Right renal cortex interstitium (tissue), 3 donors: ENCODE measurements around the gene HK2. TPM values are rescaled to one million over a fixed set of nuclear protein-coding genes. Genes with fewer than 3 reads are reported as not detected.
"Not testable (repeated sequence)": the region's sequence is repeated elsewhere in the genome, so short reads cannot be mapped to it uniquely, and the experiment has no call there.

Source experiments
- DNase-seq, 3 donors: peaks; one replicate each; pipeline ENCODE4 v3.0.0-alpha.2; 2013; ENCODE audit warnings: low read depth in 3 of 3, low spot score in 2 of 3
- polyA plus RNA-seq, 3 donors: library from polyadenylated mRNA; unstranded; fragments of 120-200 nt; gene quantifications; one replicate each; pipeline ENCODE4 v1.2.1, GENCODE V29; 2013; ENCODE audit not compliant: insufficient read length in 3 of 3

Gene HK2
- 10 to 100 TPM; 10.1 to 11.6 (median 10.6) TPM for polyA plus RNA-seq

DNA sequence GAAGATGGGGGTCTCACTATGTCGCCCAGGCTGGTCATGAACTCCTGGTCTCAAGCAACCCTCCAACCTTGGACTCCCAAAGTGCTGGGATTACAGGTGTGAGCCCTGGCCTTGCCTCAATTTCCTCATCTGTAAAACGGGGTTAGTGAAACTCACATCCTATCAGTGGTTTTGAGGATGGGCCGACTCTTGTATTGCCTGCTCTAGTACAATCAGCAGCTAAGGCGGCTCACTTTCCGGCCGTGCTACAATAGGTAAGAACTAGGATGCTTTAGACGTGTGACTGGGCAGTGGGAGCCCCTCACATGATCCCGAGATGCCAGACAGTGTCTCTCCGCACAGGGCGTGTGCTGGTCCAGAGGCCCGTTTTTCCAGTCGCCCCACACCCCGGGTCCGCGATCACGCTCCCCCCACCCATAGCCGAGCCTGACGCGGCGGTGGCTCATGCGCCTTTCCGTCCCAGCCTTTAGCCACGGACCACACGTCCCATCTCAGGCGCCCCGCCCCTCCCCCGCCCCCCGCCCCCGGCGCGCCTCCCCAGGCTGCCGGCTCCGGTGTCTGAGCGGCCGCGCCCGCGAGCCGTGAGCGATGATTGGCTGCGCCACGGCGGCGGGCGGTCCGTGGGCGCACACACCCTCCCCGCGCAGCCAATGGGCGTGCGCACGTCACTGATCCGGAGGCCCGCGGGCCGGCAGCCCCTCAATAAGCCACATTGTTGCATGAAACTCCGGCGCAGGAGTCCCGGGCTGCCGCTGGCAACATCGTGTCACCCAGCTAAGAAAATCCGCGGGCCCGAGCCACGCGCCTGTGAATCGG lies at the start of gene HK2:
HK2 (plus strand) TSS at position 710 of the 816 bp plus-strand sequence. CDS start 454 bp downstream, outside the sequence.
- peak in 2 of 3 donors; percentile 69 to 72 for DNase-seq

DNA sequence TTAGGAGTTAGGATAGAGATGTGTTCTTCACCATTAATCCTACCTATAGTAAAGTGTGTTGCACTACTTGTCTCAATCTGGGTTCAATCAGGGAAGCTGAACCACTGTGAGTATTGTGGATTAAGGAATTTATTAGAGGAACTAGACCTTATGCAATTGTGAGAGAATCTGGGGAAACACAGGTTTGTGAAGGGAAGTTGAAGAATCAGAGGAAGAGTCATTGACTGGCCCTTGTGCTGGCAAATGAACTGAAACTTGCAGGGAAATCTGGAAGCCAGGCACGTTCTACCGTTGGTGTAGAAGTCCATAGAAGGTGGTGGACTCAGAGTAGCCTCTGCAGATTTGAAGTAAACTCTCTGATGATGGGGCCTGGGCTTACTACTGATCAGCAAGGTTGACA lies 44.7 kb upstream of the HK2 start:
- no peak for DNase-seq

DNA sequence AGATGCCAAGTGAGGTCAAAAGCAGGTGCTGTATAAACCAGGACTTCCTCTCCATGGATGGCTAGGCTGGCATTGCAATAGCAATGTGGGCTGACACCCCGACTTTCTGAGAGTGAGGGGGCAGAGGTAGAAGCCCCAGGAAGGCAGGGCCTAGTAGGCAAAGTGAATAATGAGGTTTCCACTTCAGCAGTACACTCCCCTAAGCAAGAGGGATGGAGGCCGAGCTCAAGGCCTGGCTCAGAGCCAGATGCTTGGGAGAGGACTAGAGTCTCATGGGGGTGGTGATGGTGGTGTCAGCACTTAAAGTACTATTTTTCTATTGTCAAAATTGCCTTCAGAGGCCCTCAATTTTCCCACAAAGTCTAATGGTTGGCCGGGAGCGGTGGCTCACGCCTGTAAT lies 41.6 kb upstream of the HK2 start:
- no peak for DNase-seq

DNA sequence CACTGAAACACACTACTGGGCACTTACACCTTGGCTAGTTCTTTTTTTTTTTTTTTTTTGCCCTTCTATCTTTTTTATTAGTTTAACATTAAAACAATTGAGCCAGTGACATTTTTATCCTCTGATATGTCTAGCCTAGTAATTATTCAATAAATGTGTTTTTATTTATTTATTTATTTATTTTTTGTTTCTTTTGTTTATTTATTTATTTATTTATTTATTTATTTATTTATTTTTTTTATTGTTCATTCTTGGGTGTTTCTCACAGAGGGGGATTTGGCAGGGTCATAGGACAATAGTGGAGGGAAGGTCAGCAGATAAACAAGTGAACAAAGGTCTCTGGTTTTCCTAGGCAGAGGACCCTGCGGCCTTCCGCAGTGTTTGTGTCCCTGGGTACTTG lies 39.0 kb upstream of the HK2 start:
- not testable (repeated sequence) for DNase-seq

GRCh38 chr2:74806355-74806839 lies 27.5 kb upstream of the HK2 start:
- no peak for DNase-seq

DNA sequence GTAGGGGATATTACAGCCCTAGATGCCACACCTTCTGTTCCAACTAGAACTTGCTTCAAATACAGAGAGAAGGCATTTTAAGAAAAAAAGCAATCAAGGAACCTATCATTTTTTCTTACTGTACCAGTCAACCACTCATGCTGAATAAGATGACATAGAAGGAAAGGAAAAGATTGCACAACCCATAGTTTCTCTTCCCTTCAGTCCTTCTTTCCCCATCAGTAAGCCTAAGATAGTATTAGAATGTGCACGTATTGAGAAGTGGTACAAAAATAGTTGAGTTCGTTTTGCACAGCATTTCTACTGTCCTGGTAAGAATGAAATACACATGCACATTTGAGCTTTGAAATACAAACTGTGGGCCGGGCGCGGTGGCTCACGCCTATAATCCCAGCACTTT lies 27.0 kb upstream of the HK2 start:
- DNase-seq = no peak

DNA sequence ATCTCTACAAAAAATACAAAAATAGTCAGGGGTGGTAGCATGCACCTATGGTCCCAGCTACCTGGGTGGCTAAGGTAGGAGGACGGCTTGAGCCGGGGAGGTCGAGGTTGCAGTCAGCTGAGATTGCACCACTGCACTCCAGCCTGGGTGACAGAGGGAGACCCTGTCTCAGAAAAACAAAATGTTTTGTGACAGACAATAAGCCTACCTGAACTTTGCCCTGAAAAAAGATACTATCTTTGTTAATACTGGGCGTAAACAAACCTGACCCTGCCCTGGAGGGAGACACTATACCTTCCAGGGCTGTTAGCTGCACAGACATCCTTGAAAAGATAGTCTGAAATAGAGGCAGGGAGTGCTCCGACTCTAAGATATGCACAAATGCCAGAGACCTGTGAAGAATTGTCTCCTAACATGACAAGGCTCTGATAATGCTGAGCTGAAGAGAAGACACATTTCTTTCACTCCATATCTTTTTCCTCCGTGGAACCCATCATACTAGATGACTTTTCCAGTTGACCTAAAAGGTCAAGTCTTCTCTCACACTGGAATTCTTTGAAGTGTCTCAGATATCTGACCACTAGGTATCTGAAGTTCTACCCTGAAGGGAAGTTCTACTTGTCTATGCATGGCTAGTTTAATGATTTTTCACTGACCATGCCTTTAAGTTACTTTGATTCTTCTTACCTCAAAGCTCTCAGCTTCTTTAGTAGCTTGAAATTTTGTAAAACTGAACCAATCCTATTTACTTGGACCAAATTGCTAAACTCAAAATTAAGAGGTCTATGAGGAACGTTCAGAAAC lies 20.9 kb upstream of the HK2 start:
- no peak for DNase-seq

DNA sequence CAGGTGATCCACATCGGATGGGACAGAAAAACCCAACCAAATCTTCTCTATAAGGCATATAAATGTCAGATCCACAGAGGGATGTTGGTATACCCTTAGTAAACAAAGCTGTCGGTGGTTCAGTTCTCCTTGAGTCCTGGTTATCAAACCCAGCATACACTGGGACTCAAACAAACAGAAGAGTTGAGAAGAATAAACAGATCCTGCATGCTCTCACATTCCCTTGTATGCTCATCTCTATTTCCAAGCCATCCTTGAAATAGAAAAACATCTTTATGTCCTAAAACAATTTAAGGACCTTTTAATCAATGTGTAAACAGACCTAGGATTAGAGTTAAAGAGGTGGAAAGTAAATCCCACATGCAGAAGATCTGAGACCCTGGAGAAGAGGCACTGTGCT lies 19.8 kb upstream of the HK2 start:
- no peak for DNase-seq

- DNase-seq = no peak
These were observed 18.0 kb upstream of the HK2 start for GRCh38 chr2:74815941-74816340.

GRCh38 chr2:74816540-74817303 lies 17.2 kb upstream of the HK2 start:
- no peak for DNase-seq

DNA sequence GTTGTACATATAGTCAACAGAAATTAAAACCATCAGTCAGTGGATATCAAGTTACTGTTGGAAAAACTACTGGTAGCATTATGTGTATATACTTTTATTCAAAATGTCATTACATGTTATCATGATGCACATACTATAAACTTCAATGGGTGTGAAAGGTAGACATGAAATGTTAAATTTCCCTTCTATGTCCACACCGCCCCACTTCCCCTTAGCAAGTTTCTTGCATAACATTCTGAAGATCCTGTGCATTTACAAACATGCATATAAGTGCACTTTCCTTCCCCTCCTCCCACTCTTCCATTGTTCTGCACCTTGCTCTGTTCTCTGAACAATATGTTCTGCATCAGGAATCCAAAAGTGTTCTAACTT lies 16.6 kb upstream of the HK2 start:
- DNase-seq = no peak

- no peak for DNase-seq
These were observed 14.2 kb upstream of the HK2 start for GRCh38 chr2:74819702-74820101.

DNA sequence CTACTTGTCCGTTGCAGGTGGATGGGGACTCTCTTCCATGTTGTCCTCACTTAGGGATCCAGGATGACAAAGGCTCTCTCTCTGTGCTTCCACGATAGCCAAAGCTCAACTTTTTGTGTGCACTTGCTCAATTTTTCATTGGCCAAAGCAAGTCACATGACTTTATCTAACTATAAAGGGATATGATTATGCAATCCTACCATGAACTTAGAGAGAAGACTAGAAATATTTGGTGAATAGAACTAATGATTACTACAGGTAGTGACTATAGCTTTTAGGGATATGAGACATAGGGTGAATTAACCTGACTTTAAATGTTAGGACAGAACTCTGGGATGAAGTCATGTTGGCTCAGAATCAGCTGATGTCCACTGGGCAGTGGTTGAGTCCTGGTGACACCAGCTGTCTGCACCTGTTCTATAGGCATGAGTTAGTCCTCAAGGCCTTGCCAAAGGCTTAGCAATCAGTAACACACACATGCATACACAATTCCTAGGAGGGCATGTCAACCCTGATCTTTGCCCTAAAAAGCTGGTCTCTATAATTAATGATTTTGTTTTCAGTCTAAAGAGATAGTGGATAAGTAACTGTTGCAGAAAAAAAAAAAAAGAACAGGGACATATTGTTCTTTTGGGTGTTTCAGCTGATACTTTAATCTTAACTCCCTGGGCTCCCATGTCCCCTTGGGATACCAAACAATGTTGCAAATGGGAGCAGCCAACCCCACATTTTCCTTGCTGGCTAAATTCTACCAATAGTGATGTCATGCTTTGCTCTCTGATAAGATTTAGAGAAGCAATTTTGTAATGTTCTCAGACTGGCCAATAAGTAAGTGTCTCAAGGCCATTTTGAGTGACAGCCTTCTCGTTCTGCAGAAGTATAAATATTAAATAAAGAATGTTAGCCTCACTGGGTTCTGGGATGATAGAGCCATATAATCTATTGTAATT lies 12.5 kb upstream of the HK2 start:
- DNase-seq = no peak

GRCh38 chr2:74822771-74823566 lies 11.0 kb upstream of the HK2 start:
- no peak for DNase-seq

DNA sequence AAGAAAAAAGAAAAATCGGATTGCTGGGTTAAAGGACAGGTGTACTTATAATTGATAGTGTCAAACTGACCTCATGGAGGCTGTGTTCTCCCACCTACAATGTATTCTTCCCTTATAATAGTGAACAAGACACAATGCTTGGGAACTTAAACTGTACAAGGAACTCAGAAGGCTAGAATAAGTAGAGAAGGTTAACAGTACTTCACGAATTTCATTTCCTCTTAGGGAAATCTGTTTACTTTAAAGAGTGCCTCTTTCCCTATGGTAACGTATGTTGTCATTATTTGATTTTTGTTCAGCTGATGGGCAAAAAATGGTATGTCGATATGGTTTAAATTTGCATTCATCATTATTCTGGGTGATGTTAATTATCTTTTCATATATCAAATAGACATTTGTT lies 9.2 kb upstream of the HK2 start:
- DNase-seq = no peak

GRCh38 chr2:74828543-74828942 lies 5.4 kb upstream of the HK2 start:
- DNase-seq = no peak

DNA sequence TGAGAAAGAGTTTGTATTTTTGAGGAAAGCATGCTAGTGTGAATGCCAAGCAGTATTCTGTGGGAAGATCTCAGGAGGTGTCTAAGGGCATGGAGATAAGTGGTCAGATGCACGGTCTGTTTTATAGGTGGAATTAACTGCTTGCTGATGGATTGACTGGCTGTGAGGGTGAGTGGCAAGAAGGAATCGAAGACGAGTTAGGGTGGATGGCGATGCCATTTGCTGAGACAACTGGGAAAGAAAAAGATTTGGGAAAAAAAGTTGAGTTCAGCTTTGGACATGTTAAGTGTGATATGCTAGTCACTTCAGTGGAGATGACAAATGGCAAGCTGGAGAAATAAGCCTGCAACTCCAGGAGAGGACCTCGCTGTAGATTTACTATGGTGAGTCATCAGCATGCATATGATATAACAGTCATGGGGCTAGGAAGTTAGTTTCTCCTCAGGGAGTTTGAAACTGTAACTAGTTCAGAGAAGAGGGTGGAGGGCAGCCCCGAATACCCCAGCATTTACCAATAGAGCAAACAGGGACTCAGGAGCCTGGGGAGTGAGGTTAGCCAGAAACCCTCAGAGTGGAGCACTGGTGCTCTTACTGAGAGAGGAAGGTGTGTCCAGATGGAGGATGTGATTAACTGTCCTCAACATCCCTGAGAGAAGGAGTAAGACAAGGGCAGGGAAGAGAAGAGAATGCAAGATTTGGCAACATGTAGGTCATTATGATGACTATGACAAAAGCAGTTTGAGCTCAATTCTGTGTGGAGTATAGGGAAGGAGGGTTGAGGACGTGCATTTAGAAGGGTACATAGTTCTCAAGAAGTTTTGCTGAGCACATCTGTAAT lies 2.0 kb upstream of the HK2 start:
- DNase-seq = no peak

GRCh38 chr2:74834234-74834791 lies 386 bp downstream of the HK2 start:
- not testable (repeated sequence) for DNase-seq
